ES-I3 (cell line): ENCODE measurements around the gene NGDN.

Experiments used
- H3K36me3 ChIP-seq: 2 replicates; pipeline ENCODE4 v1.6.1; 2013; ENCODE audit warnings: mild to moderate bottlenecking, low read length, control low read depth, moderate library complexity; ENCODE audit not compliant: insufficient read depth
- H3K4me1 ChIP-seq: 2 replicates; pipeline ENCODE4 v1.6.1; 2013; ENCODE audit warnings: mild to moderate bottlenecking, control low read depth, low read length; ENCODE audit not compliant: insufficient read depth
- H3K9ac ChIP-seq: 2 replicates; pipeline ENCODE4 v1.6.1; 2013; ENCODE audit warnings: low read depth, mild to moderate bottlenecking, low read length, moderate library complexity
- H3K9me3 ChIP-seq: 2 replicates; pipeline ENCODE4 v1.6.1; 2013; ENCODE audit warnings: mild to moderate bottlenecking, low read length, moderate library complexity; ENCODE audit not compliant: control insufficient read depth, insufficient read depth

The NGDN gene

DNA sequence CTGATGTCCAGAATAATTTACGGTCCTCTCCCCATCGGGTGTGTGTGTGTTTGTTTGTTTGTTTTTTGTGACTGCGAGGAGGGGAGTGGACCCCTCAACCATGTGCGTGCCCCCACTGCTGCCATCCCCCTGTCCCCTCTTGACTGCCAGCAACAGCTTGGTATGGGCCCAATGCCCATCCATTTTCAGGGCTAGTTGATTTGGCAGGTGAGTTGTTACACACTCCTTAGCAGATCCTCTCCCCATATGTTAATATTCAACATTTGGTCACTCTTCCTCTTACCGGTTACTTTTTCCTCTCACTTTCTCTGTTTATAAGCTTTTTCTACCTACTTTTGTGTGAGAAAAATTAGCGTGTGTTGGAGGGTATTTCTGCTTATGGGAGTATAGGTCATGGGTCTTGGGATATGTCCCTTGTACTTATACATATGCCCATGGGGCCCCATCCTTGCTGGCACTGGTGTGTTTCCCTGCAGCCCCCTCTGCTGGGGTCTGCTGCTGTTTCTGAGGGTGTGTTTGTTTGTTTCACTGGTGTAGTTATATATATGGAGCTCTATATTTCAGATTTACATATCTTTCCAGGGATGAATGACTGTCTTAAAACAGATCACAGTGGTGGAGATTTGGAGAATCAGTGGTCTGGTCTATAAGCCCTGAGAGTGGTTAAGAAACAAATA lies 48.3 kb downstream of the NGDN start:
- Histone ChIP-seq H3K9me3 (no peaks in the 10 kb centered on the region), H3K4me1 (peaks cover 16% of the 10 kb centered on the region), H3K36me3 (no peaks in the 10 kb centered on the region), H3K9ac (no peak overlapping the region)

DNA sequence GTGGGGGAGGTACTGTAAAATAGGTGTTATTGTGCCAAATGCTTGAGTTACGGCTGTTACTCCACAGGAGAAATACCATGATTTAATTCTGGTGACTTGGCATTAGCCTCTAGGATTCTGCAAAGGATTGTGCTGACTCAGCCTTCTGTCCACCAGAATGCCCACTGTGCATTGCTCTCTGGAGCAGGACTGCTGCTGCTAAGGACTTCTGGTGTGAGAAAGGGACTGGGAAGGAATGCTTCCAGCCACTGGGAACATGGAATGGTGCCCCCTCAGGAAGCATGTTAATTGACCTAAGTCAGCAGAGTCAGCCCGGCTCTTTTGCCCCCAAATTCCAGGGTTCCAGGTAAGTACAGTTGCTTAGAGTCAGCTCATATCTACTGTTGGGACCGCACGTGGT lies 49.2 kb downstream of the NGDN start:
- Histone ChIP-seq H3K9me3 (no peaks in the 10 kb centered on the region), H3K9ac (no peak overlapping the region), H3K4me1 (peaks cover 16% of the 10 kb centered on the region), H3K36me3 (no peaks in the 10 kb centered on the region)

DNA sequence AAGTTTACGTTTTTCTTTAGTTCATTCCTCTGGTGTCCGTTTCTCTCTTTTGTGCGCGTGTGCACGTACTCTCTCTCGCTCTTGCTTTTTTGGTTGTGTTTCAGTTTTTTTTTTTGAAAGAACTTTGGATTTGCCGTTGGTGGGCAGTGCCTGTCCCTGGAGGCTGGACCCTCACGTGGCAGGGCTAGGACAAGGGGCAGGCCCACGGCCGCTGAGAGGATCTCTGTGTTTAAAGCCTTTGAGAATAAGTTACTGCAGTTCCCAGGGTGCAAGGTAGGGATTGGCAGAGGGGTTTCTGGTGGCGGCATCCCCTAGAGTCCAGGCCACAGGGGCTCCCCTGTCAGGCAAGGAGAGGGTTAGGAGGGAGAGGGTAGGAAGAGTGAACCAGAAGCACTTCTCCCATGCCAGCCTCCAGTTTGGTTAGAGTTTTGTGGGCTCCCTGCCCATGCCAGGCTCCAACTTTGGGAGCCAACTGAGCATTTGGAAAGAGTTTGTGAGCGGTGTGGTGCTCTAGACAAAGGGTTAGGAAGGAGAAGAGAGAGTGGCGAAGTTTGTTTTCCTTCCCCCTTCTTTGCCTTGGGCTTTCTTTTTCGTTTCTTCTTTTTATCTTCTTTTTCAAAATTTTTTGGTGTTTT lies 51.5 kb downstream of the NGDN start:
- H3K9ac ChIP-seq, result no peak overlapping the region
- H3K36me3 ChIP-seq, result no peaks in the 10 kb centered on the region
- H3K9me3 ChIP-seq, result no peaks in the 10 kb centered on the region
- peaks cover 16% of the 10 kb centered on the region for H3K4me1 ChIP-seq

DNA sequence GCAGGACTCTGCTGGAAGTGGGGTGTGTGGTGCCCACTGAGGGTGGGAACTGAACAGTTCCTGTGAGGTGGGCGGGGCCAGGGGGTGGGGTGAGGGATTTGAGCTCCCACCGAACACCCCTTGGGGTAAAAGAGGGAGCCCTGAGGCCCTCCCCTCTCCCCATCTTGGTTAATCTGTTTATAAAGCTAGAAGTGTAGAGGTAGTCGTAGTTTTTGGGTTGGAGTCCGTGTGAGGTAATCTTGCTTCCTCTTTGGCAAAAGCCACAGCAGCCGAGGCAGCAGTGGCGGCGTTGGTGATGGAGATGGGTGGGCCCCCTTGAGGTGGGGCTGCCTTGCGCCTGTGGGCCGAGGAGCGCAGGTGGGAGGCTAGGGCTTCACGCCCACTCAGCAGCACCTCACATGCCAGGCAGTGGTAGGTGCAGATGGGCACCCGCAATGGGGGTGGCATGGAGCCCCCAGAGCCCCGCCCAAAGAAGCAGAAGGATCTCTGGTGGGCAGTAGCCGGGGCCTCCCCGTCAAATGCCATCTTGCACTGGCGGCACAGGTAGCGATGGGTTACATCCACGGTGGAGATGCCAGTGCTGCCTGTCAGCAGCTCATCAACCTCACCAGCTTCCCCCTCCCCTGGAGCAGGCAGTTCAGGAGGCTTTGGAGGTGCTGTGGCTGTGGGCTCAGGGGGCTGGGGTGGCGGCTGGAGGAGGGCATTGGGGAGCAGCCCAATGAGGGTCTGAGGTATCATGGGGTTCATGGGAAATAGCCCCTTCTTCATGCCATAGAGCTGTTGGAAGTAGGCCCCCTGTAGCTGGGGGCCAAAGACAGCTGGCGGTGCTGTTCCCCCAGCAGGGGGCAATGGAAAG lies 52.5 kb downstream of the NGDN start:
- no peaks in the 10 kb centered on the region for H3K9me3 ChIP-seq
- no peak overlapping the region for H3K9ac ChIP-seq
- H3K4me1 ChIP-seq, result peaks cover 16% of the 10 kb centered on the region
- no peaks in the 10 kb centered on the region; the same call in none of the 2 replicates for H3K36me3 ChIP-seq

DNA sequence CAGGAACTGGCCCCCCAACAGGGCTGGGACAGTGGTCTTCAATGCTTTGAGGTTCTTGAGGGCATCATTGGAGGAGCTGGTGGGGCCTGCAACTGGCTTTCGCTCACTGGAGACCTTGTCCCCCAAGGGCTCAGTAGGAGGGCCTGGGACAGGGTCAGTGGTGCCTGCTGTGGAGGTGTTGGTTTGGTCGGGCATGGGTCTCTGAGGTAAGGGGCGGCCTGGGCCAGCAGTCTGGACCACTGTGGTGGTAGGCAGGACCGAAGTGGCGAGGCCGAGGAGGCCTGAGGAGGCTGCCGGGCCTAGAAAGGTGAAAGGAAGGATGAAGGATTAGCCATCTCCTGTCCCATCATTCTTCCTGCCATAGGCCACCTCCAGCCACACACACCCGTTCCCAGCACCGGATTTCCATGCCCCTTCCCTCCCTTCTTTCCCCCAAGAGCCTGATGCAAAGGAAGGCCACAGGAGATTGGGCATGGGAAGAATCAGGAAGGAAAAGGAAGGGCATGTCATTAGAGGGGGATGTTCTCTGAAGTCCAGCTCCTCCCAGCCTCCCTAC lies 53.2 kb downstream of the NGDN start:
- Histone ChIP-seq H3K4me1 (peaks cover 16% of the 10 kb centered on the region), H3K9me3 (no peaks in the 10 kb centered on the region), H3K36me3 (no peaks in the 10 kb centered on the region; the same call in none of the 2 replicates), H3K9ac (no peak overlapping the region)

DNA sequence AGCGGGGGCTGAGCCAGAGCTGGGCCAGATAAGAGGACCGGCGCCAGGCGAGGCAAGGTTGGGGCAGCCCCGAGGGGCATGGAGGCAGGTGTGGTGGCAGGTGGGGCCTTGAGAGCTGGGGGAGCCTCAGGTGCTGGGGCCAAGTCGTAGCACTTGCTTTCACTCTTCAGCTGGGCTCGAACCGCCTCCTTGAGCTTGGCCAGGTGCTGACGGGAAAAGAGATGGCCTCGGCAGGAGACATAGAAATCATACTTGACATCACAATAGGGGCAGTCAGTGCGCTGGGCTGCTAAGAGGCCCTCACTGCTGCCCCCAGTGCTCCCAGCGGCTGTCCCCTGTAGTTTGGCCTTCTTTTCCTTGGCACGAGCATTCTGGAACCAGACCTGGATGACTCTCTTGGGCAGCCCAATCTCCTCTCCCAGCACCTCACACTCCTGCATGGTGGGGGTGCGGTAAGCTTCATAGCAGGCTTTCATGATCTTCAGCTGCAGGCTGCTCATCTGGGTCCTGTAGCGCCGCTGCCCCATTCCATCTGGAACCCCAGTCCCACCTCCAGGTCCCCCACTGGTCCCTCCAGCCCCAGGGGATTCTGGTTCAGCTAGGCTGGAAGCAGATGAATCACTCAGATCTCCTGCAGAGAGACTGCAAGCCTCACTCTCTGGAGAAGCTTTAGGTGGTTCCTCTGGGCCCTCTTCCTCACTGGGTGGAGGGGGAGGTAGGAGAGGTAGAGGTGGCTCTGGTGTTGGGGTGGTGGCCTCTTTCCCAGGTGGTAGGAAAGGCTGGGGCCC lies 53.9 kb downstream of the NGDN start:
- no peaks in the 10 kb centered on the region for H3K9me3 ChIP-seq
- H3K9ac ChIP-seq, result no peak overlapping the region
- peaks cover 15% of the 10 kb centered on the region for H3K4me1 ChIP-seq
- H3K36me3 ChIP-seq, result no peaks in the 10 kb centered on the region; the same call in none of the 2 replicates

DNA sequence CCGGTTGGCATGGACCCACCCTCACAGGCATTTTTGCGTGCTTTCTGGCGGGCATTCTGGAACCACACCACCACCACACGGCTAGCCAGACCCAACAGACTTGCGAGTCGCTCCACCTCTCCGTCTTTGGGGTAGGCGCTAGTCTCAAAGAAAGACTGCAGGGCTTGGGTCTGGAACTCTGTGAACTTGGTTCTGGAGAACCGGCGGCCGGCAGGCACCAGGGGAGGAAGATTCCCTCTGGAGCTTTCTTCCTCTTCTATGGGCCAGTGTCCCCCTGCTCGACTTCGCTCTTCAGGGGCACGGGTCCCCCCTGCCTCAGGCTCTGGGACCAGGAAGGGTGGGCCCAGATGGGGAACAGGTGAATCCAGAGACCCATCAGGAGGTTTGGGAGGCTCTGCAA lies 55.5 kb downstream of the NGDN start:
- H3K4me1 ChIP-seq, result peaks cover 13% of the 10 kb centered on the region; the same call in 1 of the 2 replicates
- H3K36me3 ChIP-seq, result no peaks in the 10 kb centered on the region; the same call in none of the 2 replicates
- H3K9me3 ChIP-seq, result no peaks in the 10 kb centered on the region
- no peak overlapping the region for H3K9ac ChIP-seq

DNA sequence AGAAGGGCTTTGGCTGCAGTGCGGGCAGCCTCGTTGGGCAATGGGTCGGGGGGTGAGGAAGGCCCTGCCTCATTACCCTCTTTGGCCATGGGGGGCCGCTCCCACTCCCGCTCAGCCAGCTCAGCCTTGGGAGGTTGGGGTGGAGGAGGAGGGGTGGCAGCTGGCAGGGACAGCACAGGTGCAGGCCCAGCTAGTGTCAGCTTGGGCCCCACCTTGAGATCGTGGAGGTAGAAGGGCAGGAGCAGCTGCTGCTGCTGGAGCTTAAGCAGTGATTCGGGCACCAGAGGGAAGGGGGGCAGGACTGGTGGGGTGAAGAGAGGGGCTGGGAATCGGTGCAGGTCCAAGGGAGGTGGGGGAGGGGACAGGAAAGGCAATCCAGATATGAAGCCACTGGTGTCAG lies 56.1 kb downstream of the NGDN start:
- Histone ChIP-seq H3K9ac (no peak overlapping the region), H3K9me3 (no peaks in the 10 kb centered on the region), H3K36me3 (no peaks in the 10 kb centered on the region; the same call in none of the 2 replicates), H3K4me1 (peaks cover 16% of the 10 kb centered on the region; the same call in 1 of the 2 replicates)
